ENCODE results near the gene PSMA5.
"Not testable (repeated sequence)": the region's sequence is repeated elsewhere in the genome, so short reads cannot be mapped to it uniquely, and the experiment has no call there.

Gene PSMA5

DNA sequence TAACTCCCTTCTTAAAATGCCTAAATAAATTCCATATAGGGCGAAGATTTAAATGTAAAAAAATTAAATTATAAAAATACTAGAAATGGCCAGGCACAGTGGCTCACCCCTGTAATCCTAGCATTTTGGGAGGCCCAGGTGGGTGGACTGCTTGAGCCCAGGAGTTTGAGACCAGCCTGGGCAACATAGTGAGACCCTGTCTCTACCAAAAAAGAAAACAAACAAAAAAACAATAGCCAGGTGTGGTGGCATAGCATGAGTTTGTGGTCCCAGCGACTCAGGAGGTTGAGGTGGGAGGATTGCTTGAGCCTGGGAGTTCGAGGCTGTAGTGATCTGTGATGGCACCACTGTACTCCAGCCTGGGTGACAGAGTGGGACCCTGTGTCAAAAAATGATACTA, 46.3 kb downstream of the PSMA5 start:
- H3K27me3 ChIP-seq (ENCODE audit: control insufficient read depth in 1 of 2, insufficient read depth in 1 of 2, low read length in 2 of 2), result no peaks in the 10 kb centered on the region
- no peak overlapping the region for H2AK5ac ChIP-seq (ENCODE audit: low read length, severe bottlenecking)
- H2AFZ ChIP-seq (ENCODE audit: low read depth, low read length), result no peak overlapping the region
- H2BK120ac ChIP-seq (ENCODE audit: low read depth, low read length), result no peak overlapping the region
- H3K18ac ChIP-seq (ENCODE audit: low read depth in 1 of 2, low read length in 2 of 2), result peak overlapping the region in 1 of 2 experiments; percentile 21
- peak overlapping the region; percentile 65 for H3K9ac ChIP-seq (ENCODE audit: low read length)
- H3K4ac ChIP-seq (ENCODE audit: low read depth in 1 of 2, low read length in 2 of 2), result peak overlapping the region in 1 of 2 experiments; percentile 34
- peak overlapping the region in 1 of 2 experiments; percentile 89 for H3K23ac ChIP-seq (ENCODE audit: low read length in 2 of 2)
- peaks cover 10% of the 10 kb centered on the region for H3K79me1 ChIP-seq (replicated peaks; ENCODE audit: low read length, poor library complexity, severe bottlenecking)
- no peak overlapping the region for H2BK15ac ChIP-seq (ENCODE audit: low read depth, poor library complexity, severe bottlenecking)
- H3K4me1 ChIP-seq (ENCODE audit: control insufficient read depth, insufficient read depth, low read depth, low read length), result peaks cover 2% of the 10 kb centered on the region
- no peak overlapping the region for H3K4me2 ChIP-seq (ENCODE audit: low read length, poor library complexity, severe bottlenecking)
- DNase-seq, result no peak
- H2BK5ac ChIP-seq (ENCODE audit: low read depth, low read length, poor library complexity, severe bottlenecking), result no peak overlapping the region
- WGBS, result 90% methylated on average over 2 of the region's 3 CpGs
- H3K9me3 ChIP-seq (ENCODE audit: control insufficient read depth, low read length), result peaks cover 3% of the 10 kb centered on the region
- no peak overlapping the region for H3K27ac ChIP-seq (ENCODE audit: low read length, poor library complexity, severe bottlenecking)
- H3K14ac ChIP-seq (ENCODE audit: low read length in 2 of 2), result no peak overlapping the region
- H2BK12ac ChIP-seq (ENCODE audit: low read length in 2 of 2), result no peak overlapping the region
- H3K36me3 ChIP-seq (ENCODE audit: control insufficient read depth in 1 of 2, insufficient read depth in 2 of 2, low read depth in 1 of 2, low read length in 2 of 2), result no peaks in the 10 kb centered on the region
- no peak overlapping the region for H4K91ac ChIP-seq (ENCODE audit: low read length)
- H3K4me3 ChIP-seq (ENCODE audit: insufficient read depth in 1 of 2, low read depth in 1 of 2, low read length in 2 of 2), result no peak overlapping the region
- H4K8ac ChIP-seq (ENCODE audit: low read length), result no peak overlapping the region

DNA sequence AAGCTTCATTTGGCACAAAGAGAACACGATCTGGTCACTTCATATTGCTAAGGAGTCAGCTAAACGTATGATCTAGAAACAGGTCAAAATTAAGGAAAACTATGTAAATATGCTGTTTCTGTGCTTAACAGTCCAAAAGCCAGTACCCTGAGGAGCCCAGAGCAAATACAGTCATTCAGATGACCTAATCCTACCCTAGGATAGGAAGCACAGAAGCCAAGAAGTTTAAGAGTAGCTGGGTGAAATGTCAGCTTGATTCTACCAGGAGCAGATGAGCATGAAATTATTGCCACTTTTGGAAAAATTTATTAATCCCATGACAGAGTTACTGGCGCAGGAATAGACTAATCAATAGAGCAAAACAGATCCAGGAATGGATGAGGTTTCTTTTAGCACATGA, 46.8 kb downstream of the PSMA5 start:
- Histone ChIP-seq H2AFZ (ENCODE audit: low read depth, low read length) (no peak overlapping the region), H3K4me1 (ENCODE audit: control insufficient read depth, insufficient read depth, low read depth, low read length) (peaks cover 2% of the 10 kb centered on the region), H2BK12ac (ENCODE audit: low read length in 2 of 2) (no peak overlapping the region), H3K4ac (ENCODE audit: low read depth in 1 of 2, low read length in 2 of 2) (no peak overlapping the region), H3K23ac (ENCODE audit: low read length in 2 of 2) (no peak overlapping the region), H2AK5ac (ENCODE audit: low read length, severe bottlenecking) (no peak overlapping the region), H2BK15ac (ENCODE audit: low read depth, poor library complexity, severe bottlenecking) (no peak overlapping the region), H4K8ac (ENCODE audit: low read length) (no peak overlapping the region), H3K79me1 (replicated peaks; ENCODE audit: low read length, poor library complexity, severe bottlenecking) (peaks cover 10% of the 10 kb centered on the region), H3K4me2 (ENCODE audit: low read length, poor library complexity, severe bottlenecking) (no peak overlapping the region), H2BK120ac (ENCODE audit: low read depth, low read length) (no peak overlapping the region), H3K4me3 (ENCODE audit: insufficient read depth in 1 of 2, low read depth in 1 of 2, low read length in 2 of 2) (no peak overlapping the region), H2BK5ac (ENCODE audit: low read depth, low read length, poor library complexity, severe bottlenecking) (no peak overlapping the region), H3K9me3 (ENCODE audit: control insufficient read depth, low read length) (peaks cover under 1% of the 10 kb centered on the region), H3K27ac (ENCODE audit: low read length, poor library complexity, severe bottlenecking) (no peak overlapping the region), H4K91ac (ENCODE audit: low read length) (no peak overlapping the region), H3K36me3 (ENCODE audit: control insufficient read depth in 1 of 2, insufficient read depth in 2 of 2, low read depth in 1 of 2, low read length in 2 of 2) (no peaks in the 10 kb centered on the region), H3K9ac (ENCODE audit: low read length) (peak overlapping the region; percentile 65), H3K18ac (ENCODE audit: low read depth in 1 of 2, low read length in 2 of 2) (peak overlapping the region in 1 of 2 experiments; percentile 54), H3K27me3 (ENCODE audit: control insufficient read depth in 1 of 2, insufficient read depth in 1 of 2, low read length in 2 of 2) (no peaks in the 10 kb centered on the region), H3K14ac (ENCODE audit: low read length in 2 of 2) (no peak overlapping the region)
- DNase-seq, result no peak
- WGBS, result 95% methylated on average over 2 of the region's 3 CpGs

DNA sequence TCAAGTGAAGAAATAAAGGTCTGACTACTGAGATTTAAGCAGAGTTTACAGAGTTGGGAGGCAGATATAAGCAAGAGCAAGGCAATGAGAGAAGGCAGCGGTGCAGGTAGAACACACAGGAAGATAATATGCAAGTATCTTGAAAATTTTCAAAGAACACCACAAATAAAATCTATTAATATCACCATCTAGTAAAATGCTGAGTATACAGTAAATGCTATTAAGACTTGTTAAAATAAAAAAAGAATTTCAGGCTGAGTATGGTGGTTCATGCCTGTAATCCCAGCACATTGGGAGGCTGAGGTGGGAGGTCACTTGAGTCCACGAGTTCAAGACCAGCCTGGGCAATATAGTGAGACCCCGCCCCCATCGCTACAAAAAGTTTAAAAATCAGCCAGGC, 48.5 kb downstream of the PSMA5 start:
- Histone ChIP-seq H4K8ac (ENCODE audit: low read length) (no peak overlapping the region), H4K91ac (ENCODE audit: low read length) (no peak overlapping the region), H3K23ac (ENCODE audit: low read length in 2 of 2) (no peak overlapping the region), H2BK120ac (ENCODE audit: low read depth, low read length) (no peak overlapping the region), H3K27me3 (ENCODE audit: control insufficient read depth in 1 of 2, insufficient read depth in 1 of 2, low read length in 2 of 2) (no peaks in the 10 kb centered on the region), H2BK15ac (ENCODE audit: low read depth, poor library complexity, severe bottlenecking) (no peak overlapping the region), H3K14ac (ENCODE audit: low read length in 2 of 2) (no peak overlapping the region), H3K9ac (ENCODE audit: low read length) (no peak overlapping the region), H3K79me1 (replicated peaks; ENCODE audit: low read length, poor library complexity, severe bottlenecking) (peaks cover 12% of the 10 kb centered on the region), H3K18ac (ENCODE audit: low read depth in 1 of 2, low read length in 2 of 2) (no peak overlapping the region), H3K9me3 (ENCODE audit: control insufficient read depth, low read length) (no peaks in the 10 kb centered on the region), H2AFZ (ENCODE audit: low read depth, low read length) (no peak overlapping the region), H2BK12ac (ENCODE audit: low read length in 2 of 2) (no peak overlapping the region), H3K27ac (ENCODE audit: low read length, poor library complexity, severe bottlenecking) (no peak overlapping the region), H3K4ac (ENCODE audit: low read depth in 1 of 2, low read length in 2 of 2) (no peak overlapping the region), H3K4me2 (ENCODE audit: low read length, poor library complexity, severe bottlenecking) (no peak overlapping the region), H3K36me3 (ENCODE audit: control insufficient read depth in 1 of 2, insufficient read depth in 2 of 2, low read depth in 1 of 2, low read length in 2 of 2) (no peaks in the 10 kb centered on the region), H3K4me3 (ENCODE audit: insufficient read depth in 1 of 2, low read depth in 1 of 2, low read length in 2 of 2) (no peak overlapping the region), H2AK5ac (ENCODE audit: low read length, severe bottlenecking) (no peak overlapping the region), H3K4me1 (ENCODE audit: control insufficient read depth, insufficient read depth, low read depth, low read length) (peaks cover 2% of the 10 kb centered on the region), H2BK5ac (ENCODE audit: low read depth, low read length, poor library complexity, severe bottlenecking) (no peak overlapping the region)
- 100% methylated on average over 3 of the region's 4 CpGs for WGBS
- DNase-seq, result no peak

DNA sequence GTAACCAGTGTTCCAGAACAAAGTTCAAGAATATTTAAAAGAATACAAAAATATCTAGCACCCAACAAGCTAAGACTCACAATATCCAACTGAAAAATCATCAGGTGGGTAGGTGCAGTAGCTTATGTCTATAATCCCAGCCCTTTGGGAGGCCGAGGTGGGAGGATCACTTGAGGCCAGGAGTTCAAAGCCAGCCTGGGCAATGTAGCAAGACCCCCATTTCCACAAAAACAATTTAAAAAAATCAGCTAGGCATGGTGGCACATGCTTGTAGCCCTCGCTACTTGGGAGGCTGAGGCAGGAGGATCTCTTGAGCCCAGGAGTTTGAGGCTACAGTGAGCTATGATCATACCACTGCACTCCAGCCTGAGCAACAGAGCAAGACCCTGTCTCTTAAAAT, 52.6 kb downstream of the PSMA5 start:
- H2AFZ ChIP-seq (ENCODE audit: low read depth, low read length); H3K36me3 ChIP-seq (ENCODE audit: control insufficient read depth in 1 of 2, insufficient read depth in 2 of 2, low read depth in 1 of 2, low read length in 2 of 2); H3K27ac ChIP-seq (ENCODE audit: low read length, poor library complexity, severe bottlenecking); H3K14ac ChIP-seq (ENCODE audit: low read length in 2 of 2); H3K9ac ChIP-seq (ENCODE audit: low read length); DNase-seq; H4K91ac ChIP-seq (ENCODE audit: low read length); H3K4me3 ChIP-seq (ENCODE audit: insufficient read depth in 1 of 2, low read depth in 1 of 2, low read length in 2 of 2); H2BK12ac ChIP-seq (ENCODE audit: low read length in 2 of 2); H3K9me3 ChIP-seq (ENCODE audit: control insufficient read depth, low read length); H2BK5ac ChIP-seq (ENCODE audit: low read depth, low read length, poor library complexity, severe bottlenecking); H2BK15ac ChIP-seq (ENCODE audit: low read depth, poor library complexity, severe bottlenecking); H3K18ac ChIP-seq (ENCODE audit: low read depth in 1 of 2, low read length in 2 of 2); H3K4me2 ChIP-seq (ENCODE audit: low read length, poor library complexity, severe bottlenecking); H3K23ac ChIP-seq (ENCODE audit: low read length in 2 of 2); H4K8ac ChIP-seq (ENCODE audit: low read length); H3K4me1 ChIP-seq (ENCODE audit: control insufficient read depth, insufficient read depth, low read depth, low read length); H3K27me3 ChIP-seq (ENCODE audit: control insufficient read depth in 1 of 2, insufficient read depth in 1 of 2, low read length in 2 of 2); H3K79me1 ChIP-seq (replicated peaks; ENCODE audit: low read length, poor library complexity, severe bottlenecking); H2BK120ac ChIP-seq (ENCODE audit: low read depth, low read length): not testable (repeated sequence)
- Histone ChIP-seq H2AK5ac (ENCODE audit: low read length, severe bottlenecking) (peak overlapping the region; percentile 50), H3K4ac (ENCODE audit: low read depth in 1 of 2, low read length in 2 of 2) (peak overlapping the region in 1 of 2 experiments; percentile 26)
- 94% methylated on average over 2 of the region's 2 CpGs for whole genome bisulfite sequencing

Measured in mesenchymal stem cell (in vitro differentiated cells and primary cell).